ENCODE measurements around the gene LETMD1.
"Not testable (repeated sequence)": the region's sequence is repeated elsewhere in the genome, so short reads cannot be mapped to it uniquely, and the experiment has no call there.

Gene LETMD1, protein sequence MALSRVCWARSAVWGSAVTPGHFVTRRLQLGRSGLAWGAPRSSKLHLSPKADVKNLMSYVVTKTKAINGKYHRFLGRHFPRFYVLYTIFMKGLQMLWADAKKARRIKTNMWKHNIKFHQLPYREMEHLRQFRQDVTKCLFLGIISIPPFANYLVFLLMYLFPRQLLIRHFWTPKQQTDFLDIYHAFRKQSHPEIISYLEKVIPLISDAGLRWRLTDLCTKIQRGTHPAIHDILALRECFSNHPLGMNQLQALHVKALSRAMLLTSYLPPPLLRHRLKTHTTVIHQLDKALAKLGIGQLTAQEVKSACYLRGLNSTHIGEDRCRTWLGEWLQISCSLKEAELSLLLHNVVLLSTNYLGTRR

DNA sequence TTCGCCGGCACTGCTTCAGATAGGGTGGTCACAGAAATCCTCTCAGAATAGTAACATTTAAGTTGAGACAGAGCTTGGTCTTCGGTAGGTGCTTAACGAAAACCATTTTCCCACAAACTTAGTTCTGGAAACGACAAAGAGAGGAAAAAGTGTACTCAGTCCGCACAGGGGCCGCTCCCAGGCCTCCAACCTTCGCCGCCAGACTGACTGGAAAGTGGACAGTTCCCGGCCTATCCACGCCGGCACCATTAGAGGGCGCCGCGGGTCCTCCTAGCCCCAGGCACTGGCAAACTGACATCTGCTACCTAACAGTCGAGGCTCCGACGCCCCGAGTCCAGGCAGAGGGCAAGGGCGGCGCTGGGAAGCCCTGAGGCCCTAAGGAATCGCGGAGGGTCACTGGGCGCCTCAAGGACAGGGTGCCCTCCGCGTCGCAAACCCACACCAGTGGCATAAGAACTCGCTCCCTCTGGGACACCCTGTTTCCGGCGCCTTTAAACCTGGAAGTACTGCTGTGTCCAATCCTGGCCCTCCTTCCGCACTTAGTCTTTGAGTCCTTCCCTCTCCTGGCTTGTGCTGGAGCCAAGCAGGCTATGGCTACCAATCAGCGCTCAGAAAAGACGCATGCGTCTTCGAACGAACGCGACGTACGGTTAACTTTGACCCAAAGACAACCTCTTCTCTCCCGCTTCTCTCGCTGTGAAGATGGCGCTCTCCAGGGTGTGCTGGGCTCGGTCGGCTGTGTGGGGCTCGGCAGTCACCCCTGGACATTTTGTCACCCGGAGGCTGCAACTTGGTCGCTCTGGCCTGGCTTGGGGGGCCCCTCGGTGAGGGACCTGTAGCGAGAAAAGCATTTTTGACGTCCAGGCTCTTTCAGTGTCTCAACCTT lies at the start of gene LETMD1:
Gene LETMD1, plus strand, starts transcription at position 673 of the 886 bp plus-strand sequence. Its CDS starts 30 bp downstream, at position 703.
- DNase-seq (ENCODE audit: low read depth in 2 of 2): peak; percentile 83 to 84

- no peak for DNase-seq (ENCODE audit: low read depth in 2 of 2)
These were observed 49.0 kb upstream of the LETMD1 start for GRCh38 chr12:50999093-50999492.

DNA sequence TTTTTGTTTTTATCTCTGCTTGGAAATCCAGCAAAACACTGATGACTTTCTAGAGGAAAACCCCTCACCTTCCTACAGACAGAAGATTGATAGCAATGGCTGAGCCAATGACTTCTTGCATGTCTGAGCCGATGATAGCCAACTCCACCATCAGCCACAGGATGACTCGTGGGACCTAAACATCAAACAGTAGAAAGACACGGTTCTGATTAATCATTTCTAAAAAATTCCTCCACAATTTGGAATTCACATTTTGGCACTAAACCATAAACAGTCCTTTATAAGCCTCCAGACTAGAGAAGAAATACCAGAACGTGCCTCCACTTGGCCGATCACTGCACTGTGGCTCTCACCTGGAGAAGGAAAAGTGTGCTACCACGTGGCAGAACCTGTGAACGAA lies 47.9 kb upstream of the LETMD1 start:
- no peak for DNase-seq (ENCODE audit: low read depth in 2 of 2)

DNA sequence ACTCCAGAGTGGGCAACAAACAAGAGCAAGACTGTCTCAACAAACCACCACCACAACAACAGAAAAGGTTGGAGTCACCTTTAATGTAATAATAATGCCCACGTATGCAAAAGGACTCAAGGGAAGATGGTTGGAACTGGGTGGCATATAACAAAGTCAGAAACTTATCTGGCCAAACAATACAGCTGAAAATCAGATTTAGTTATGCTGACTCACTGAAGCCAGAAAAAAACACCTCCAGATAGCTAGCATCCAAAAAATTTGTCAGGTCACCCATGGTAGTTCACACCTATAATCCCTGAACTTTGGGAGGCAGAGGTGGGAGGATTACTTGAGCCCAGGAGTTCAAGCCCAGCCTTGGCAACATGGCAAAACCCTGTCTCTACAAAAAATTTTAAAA lies 46.3 kb upstream of the LETMD1 start:
- no peak for DNase-seq (ENCODE audit: low read depth in 2 of 2)

DNA sequence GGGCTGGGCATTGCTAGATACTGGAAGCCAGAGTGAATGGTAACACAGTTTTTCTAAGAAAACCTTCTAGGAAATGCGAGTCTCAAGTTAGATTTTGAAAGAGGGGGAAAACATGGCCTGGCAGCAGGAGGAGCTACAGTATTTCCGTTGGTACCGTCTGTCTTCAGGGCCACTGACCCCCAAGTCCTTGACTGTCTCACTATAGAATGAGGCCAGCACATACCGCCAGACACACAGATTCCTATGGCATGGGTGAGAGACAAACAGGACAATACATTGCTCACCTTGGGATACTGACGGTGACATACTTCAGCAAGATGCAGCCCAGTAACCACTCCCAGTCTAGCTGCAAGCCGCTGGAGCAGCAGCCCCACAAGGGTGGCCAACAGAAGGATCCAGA lies 43.6 kb upstream of the LETMD1 start:
- no peak for DNase-seq (ENCODE audit: low read depth in 2 of 2)

- DNase-seq (ENCODE audit: low read depth in 2 of 2): no peak
These were observed 43.1 kb upstream of the LETMD1 start for GRCh38 chr12:51005030-51005429.

GRCh38 chr12:51005671-51006070 lies 42.5 kb upstream of the LETMD1 start:
- DNase-seq (ENCODE audit: low read depth in 2 of 2): no peak

DNA sequence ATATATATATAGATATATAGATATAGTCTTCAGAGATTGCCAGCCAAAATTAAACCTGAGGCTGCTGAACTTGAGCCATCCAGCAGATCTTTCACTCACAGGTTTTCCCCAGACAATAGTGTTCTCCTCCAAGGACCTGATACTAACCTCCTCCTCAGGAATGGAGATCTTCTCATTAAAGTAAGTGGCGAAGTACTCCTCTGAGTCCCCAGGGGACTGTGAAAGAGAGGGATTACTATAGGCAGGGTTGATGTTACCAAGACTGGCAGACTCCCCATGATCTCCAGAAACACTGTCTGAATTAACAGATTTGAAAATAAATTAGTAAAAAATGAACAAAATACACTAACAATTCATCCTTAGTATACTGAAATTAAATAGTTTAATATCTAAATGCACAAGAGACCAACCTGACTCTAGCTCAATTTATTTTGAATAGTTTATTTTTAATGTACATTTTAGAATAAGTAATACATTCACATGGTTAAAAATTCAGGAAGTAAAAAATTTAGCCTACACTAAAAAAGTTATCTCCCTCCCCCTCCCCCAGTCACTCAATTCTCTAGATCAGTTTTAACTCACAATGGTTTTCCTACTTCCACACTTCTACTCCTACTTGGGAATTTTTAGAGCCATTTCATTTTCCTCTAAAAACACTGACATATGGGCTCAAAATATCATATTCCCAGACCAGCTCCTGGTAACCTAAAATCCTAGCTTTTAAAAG lies 39.6 kb upstream of the LETMD1 start:
- DNase-seq (ENCODE audit: low read depth in 2 of 2): no peak

DNA sequence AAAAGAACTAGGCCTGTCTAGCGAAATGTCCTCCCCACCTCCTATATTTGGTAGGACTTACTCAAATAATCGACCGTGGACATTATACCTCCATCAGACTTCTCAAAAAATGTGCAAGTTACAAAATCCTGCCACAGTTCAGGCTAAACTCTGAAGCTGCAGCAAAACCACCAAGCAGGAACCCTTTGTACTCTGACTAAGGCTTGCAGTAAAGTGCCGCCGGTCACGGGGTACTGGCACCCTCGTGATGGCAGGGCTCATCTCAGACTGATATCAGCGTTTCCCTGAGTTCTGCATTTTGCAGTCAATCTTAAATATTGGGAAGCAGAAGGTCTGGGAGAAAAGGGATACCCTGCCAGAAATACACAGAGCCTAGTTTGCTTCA lies 39.1 kb upstream of the LETMD1 start:
- DNase-seq (ENCODE audit: low read depth in 2 of 2): peak in 1 of 2 donors; percentile 33

- no peak for DNase-seq (ENCODE audit: low read depth in 2 of 2)
These were observed 36.2 kb upstream of the LETMD1 start for GRCh38 chr12:51011955-51012354.

- DNase-seq (ENCODE audit: low read depth in 2 of 2): no peak
These were observed 35.4 kb upstream of the LETMD1 start for GRCh38 chr12:51012570-51013236.

DNA sequence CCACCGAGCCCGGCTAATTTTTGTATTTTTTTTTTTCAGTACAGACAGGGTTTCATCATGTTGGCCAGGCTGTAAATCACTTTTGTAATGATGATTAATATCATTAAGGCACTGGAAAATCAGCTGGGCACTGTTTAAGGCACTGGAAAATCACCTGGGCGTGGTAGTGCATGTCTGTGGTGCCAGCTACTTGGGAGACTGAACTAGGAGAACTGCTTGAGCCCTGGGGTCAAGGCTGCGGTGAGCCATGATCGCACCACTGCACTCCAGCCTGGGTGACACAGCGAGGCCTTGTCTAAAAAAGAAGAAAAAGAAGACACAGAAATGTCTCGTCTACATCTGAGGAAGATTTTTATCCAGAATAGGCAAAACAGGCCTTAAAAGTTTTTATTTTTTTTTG lies 34.7 kb upstream of the LETMD1 start:
- no peak for DNase-seq (ENCODE audit: low read depth in 2 of 2)

- DNase-seq (ENCODE audit: low read depth in 2 of 2): not testable (repeated sequence)
These were observed 33.7 kb upstream of the LETMD1 start for GRCh38 chr12:51014467-51014866.

DNA sequence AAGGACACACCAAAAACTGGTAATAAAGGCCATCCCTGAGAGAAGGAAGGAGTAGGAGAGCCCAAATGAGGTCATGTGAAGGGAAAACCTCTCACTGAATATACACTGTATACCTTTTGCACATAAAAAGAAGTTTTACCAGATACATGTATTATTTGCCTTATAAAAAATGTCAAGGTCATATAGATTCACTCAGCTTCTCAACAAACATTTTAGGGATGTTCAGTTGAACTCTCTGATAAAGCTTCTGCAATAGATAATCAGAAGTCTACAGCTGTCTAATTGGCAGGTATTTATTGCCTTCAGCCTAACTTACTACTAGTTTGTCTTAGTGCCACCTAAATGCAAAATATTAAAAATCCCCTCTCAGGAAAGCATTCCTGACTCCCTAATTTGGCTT lies 30.7 kb upstream of the LETMD1 start:
- DNase-seq (ENCODE audit: low read depth in 2 of 2): no peak

- no peak for DNase-seq (ENCODE audit: low read depth in 2 of 2)
These were observed 29.2 kb upstream of the LETMD1 start for GRCh38 chr12:51018956-51019355.

DNA sequence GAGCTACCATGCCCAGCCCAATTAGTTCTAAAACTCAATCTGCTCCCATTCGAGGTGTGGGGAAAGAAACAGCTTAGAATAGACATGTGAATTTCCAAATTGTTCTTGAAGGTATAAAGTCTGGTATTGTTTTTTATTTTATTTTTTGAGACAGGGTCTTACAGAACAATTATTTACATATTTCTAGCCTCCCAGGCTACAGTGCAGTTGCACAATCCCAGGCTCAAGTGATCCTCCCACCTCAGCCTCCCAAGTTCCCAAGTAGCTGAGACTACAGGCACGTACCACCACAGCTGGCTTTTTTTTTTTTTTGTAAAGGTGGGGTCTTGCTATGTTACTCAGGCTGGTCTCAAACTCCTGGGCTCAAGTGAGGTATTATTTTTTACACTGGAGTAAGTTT lies 28.2 kb upstream of the LETMD1 start:
- DNase-seq (ENCODE audit: low read depth in 2 of 2): no peak

- DNase-seq (ENCODE audit: low read depth in 2 of 2): no peak
These were observed 27.5 kb upstream of the LETMD1 start for GRCh38 chr12:51020448-51021182.

- DNase-seq (ENCODE audit: low read depth in 2 of 2): no peak
These were observed 26.4 kb upstream of the LETMD1 start for GRCh38 chr12:51021694-51022093.

DNA sequence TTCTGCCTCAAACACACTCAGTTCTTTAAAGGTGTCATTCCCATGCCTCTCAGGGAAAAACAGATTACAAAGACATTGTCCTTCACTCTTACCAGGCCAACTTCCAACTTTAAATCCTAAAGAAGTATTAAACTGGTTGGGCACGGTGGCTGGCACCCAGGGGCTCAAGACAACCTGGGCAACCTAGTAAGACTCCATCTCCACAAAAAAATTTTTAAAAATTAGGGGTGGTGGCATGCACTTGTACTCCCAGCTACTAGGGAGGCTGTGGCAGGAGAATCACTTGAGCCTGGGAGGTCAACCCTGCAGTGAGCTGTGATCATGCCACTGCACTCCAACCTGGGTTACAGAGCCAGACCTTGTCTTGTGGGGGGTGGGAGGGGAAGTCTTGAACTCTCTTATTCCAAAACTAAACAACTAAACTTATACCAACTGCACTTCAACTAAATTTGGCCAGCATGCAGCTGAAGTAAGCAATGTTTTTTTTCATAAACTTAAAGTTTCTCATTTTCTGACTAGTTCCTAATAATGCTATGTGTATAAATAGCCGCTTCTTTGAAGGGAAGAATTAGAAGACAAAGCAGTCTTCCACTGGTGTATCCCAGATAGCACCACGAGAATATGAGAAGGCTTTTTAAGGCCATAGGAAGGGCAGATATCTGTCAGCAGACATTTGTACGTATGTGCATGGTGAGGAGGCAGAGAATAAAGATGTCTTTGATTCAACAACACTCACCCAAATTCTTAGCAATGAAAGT lies 24.3 kb upstream of the LETMD1 start:
- DNase-seq (ENCODE audit: low read depth in 2 of 2): no peak

DNA sequence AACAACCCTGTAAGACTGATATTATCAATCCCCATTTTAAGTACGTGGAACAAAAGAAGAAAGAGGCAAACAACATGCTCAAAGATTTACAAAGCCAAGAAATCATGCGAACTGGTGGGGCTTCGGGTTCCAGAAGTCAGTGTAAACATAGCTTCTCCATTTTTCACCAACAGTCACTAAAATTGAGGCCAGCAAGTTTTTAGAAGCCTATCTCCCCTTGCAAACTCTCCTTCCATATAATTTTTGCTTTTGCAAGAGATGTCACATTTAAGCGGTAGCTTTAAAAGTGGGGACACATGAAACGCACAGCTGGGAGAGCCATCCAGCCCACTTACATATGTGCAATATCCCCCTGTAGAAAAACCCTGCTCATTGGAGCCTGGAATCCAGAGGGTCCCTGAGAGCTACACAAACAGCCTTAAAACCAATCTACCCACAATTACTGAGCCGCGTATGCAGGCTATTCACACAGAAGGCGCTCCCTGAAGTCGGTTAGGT lies 22.7 kb upstream of the LETMD1 start:
- DNase-seq (ENCODE audit: low read depth in 2 of 2): no peak
